Stimulated activated CD8-positive, alpha-beta memory T cell treated with anti-CD3 and anti-CD28 coated beads, Interleukin-12 subunit alpha, Interleukin-12 subunit beta, amount 100 ng/mL, for 4 hours (primary cell): ENCODE data around the gene ADAR.
A peak's percentile ranks its signal among the peaks of the same experiment; 100 is the strongest.

ENCODE experiments used
- DNase-seq: peaks from one replicate; pipeline ENCODE4 v3.0.0-alpha.2; 2020; ENCODE audit warnings: low read depth

ADAR gene

DNA sequence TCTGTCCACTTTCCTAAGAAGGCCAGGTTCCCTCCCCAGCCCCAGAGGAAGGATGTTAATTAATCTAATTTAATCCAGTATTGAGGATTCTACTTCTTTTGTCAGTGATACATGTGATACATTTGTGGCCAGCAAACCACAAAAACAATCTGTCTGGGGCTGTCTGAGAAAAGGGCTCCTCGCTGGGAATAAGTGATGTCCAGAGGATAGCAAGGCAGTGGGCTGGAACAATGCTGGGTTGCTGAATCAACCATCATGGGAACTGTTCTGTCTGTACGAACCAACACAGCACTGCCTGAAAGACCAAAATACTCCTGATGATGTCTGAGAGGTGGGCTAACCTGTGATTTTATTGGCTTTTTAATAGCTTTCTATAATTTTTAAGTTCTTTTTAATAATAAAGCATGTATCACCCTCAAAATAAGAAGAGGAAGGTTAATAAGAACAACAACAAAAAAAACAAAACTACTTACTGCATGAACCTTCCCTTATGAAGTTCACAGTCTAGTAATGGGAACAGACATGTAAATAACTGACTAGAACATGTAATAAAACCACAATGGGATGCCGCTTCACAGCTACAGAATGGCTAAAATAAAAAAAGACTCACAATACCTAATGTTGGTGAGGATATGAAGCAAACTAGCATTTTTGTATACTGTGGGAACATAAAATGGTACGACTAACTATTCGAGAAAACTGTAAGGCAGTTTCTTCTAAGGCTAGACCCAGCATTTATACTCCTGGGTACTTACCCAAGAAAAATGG is 11.4 kb upstream of the ADAR start:
- DNase-seq, result no peak

DNA sequence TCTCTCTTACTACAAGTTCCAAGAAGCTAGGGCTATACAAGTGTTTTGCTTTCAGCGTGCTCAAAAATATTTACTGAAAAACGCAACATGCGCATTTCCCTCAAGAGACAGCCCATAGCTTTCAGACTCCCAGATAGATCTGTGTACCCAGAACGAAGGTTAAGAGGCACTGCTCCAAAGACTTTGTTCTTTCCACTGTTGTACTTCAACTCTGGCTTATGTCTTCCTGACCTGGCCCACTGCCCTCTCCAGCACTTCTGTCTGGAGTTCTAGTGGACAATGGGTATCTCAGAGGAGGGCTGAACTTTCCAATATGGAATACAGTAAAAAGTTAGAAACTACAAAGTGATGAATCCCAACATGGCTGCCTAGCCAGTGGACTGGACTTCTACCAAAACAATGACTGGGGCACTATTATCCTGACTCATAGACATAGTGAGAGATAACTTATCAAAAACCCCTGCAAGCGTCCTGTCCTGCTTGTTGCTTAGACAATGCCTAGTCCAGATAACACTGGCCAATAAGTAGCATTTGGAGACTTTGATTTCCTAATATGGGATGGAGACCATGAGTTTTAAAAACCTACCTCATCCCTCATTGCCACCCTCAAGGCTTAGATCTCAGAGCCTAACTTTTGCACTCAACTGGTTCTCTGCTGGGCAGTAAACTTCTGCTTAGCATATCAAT is 8.8 kb upstream of the ADAR start:
- DNase-seq, result no peak

- DNase-seq, result no peak
Measured at GRCh38 chr1:154615411-154615810, 7.4 kb upstream of the ADAR start.

DNA sequence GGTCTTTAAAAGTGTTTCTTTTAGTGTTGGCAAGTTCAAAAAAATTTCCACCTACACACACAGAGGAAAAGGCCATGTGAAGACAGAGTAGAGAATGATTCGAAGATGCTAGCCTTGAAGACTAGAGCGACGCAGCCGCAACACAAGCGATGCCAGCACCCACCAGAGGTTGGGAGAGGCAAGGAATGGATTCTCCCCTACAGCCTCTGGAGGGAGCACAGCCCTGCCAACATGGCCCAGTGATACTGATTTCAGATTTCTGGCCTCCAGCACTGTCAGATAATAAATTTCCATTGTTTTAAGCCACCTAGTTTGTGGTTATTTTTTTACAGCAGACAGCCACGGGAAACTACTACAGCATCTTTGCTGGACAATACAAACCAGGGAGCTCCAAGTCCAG is 6.9 kb upstream of the ADAR start:
- DNase-seq, result no peak

DNA sequence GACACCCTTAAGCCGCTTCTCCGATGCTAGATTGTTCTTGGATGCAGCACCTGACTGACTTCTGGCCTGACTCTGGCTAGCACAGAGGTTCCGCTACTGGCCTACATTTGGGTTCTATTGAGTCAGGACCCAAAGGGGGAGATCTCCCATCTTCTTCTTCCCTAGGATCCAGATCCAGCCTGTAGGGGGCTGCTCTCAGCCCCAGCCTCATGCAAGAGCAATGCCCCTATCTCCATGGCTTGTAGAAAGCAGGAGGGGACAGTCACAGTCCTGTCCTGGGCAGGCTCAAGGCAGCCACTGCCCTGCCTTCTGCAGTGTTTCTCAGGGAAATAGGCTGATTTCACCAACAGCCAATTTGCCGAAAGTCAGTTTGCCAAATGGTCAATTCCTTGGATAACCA is 6.3 kb upstream of the ADAR start:
- no peak for DNase-seq

DNA sequence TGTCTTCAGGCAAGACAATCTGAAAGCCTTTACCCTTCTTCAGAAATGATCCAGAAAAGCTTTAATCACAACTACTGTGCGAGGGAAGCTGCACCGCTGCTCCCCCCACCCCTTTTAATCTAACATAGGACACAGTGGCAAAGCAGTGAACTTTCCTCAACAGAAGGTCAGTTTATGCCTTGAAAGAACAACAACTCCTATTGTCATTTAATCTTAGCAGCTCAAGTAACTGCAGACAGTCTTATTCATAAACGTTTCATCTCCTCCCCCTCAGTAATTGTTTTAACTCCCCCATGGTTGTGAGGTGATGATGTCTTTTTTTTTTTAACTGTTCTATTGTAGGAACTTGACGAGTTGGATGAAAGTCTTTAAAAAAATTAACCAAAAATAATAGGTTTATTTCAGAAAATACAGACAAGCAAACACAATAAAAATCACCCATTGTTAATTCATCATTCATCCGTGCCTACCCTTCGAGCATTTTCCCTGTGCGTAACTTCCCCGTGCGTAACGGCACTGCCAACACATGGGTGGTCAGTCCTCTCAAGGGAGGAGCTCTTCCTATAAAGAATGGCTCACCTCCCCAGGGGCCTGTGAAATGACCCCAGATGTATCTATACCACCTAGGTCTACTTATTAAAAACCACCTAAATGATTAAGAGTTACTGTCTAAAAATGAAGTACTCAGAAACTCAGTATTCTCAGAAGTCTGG is 3.3 kb upstream of the ADAR start:
- DNase-seq, result no peak

GRCh38 chr1:154609398-154610380 is 1.7 kb upstream of the ADAR start:
- peak; percentile 24 for DNase-seq

DNA sequence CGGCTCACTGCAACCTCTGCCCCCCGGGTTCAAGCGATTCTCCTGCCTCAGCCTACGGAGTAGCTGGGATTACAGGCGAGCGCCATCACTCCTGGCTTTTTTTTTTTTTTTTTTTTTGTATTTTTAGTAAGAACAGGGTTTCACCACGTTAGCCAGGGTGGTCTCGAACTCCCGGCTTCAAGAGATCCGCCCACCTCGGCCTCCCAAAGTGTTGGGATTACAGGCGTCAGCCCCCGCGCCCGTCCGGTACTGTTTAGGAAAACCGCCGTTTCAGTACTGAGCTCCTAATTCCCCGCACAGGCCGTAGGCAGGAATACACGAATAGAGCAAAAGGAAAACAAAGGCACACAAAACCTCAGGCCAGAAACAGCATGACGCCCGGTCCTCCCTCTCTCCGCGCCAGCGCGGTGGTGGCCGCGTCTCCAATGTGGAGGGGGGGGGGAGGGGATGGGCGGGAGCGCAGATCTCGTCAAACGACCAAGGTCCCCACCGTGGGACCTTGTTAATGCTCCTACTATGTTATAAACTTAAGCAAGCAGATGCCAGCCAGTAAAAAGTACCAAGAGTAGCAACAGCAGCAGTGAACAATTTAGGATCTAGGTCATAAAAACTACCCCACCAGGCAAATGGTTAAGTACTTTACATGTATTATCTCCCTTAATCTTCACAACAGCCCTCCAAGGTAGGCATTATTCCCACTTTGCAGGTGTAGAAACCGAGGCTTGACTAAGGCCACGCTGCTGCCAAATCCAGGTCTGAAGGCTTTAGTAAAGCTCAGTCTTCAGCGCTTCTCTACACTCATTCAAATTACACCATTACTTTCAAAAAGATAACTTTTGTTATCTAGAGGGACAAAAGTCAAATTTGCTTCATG is 648 bp upstream of the ADAR start:
- peak; percentile 14 for DNase-seq

DNA sequence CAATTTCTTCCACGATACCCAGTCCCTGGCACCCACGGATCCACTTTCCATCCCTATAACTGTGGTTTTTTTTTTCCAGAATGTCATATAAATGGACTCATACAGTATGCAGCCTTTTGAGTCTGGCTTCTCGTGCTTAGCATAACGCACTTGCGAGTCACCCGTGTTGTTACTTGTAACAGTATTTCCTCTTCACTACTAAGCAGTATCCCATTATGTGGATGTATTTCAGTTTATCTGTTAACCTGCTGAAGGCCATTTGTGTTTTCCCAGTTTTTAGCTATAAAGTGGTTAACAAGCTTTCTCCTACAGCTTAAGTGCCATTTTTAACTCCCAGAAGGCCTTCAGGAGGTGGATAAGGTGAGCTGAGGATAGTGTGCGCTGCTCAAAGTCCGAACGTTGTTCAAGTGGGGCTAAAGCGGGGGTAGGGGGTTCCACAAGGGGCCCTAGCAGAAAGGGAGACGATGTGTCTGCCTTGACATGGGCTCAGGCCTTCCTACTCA is 829 bp downstream of the ADAR start:
- no peak for DNase-seq

DNA sequence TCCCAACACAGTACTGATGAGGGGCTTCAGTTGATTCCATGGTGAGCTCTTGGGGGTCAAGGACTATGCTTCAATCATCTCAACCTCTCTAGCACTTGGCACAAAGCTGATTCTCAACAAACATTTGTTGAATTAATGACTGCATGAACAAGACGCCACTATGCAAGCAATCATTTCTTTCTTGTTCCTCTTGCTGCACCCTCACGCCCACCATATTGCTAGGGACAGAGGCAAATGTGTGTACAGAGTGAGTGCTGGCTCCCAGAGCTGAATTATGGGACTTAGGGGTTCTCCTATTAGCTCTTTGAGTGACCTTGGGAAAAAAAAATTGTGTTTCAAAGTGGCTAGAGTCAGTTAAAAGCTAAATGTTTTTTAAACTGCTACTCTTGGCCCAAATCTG is 2.5 kb downstream of the ADAR start:
- no peak for DNase-seq

DNA sequence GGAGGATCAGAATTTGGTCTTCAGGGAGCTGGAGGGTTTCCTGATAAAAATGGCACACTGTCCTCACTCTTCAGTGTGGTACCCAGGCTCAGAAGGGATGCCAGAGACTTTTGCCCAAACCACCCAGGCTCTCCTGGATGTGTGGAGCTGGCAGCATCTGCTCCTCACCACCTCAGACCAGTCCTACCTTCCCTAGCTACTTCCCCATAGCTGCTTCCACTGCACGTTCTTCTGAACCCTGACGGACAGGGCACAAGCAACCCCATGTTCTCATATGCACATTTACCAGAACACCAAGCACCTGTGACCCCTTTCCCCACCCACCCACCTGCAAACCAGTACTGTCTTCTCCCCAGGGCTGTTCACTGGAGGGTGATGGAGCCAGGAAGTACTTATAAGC is 4.7 kb downstream of the ADAR start:
- DNase-seq, result no peak

GRCh38 chr1:154599658-154600057 is 8.3 kb downstream of the ADAR start:
- no peak for DNase-seq

DNA sequence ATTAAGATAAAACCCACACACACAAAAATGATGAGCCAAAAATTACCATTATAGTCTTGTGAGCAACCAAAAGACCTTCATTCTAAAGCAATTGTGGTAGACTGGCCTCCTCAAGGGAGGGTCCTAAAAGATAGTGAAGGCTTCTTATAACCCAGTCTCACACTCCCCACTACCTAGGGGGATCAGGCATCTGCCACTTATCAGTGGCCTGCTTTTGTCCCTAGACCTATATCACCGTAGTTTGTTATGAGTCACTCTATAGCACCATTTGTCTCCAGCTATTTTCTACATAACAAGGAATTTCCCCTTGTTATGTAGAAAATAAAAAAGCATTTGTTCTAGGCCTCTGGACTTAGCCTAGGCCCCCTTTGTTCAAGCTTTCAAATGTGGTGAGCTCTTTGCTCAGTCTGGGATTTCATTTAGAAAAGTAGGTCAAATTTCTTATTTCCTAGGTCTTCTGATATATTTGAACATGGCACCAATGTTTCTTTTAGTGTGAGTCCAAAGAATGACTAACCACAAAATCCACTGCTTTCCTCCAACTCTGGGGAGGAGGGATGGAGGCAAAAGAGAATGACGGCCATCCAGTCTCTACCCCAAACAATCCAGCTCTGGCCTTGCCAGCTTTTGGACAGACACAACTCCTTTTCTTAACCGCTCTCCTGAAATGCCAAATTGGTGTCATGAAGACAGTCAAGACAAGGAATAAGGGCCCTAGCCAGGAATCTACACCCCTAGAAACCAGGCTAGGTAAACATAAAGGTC is 8.9 kb downstream of the ADAR start:
- no peak for DNase-seq

GRCh38 chr1:154595621-154596020 is 12.4 kb downstream of the ADAR start:
- DNase-seq, result no peak

DNA sequence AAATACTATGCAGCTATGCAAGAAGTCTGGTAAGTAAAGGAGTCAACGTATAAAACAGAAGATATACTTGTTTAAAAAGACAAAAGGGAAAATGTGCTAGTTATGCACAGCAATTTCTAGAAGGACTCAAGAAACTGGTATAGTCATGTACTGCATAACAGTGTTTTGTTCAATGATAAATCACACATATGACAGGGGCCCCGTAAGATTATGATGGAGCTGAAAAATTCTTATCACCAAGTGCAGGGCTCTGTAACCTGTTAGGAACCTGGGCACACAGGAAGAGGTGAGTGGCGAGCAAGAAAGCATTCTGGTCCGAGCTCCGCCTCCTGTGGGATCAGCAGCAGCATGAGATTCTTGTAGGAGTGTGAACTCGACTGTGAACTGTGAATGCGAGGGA is 13.2 kb downstream of the ADAR start:
- DNase-seq, result no peak

GRCh38 chr1:154593390-154593789 is 14.6 kb downstream of the ADAR start:
- no peak for DNase-seq

GRCh38 chr1:154591206-154591605 is 16.8 kb downstream of the ADAR start:
- no peak for DNase-seq

DNA sequence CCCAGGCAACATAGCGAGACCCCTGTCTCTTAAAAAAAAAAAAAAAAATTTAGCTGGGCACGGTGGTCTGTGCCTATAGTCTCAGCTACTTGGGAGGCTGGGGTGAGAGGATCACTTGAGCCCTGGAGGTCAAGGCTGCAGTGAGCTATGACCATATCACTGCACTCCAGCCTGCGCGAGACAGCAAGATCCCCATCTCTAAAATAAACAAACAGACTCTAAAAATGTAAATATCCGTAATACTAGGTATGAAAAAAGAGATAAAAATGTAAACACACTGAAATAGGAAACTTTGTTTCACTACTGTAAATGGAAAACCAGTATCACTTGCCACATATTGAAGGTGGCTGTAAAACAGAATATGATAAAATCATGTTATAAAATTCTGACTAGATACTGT is 17.2 kb downstream of the ADAR start:
- DNase-seq, result no peak

GRCh38 chr1:154589780-154590179 is 18.2 kb downstream of the ADAR start:
- no peak for DNase-seq

DNA sequence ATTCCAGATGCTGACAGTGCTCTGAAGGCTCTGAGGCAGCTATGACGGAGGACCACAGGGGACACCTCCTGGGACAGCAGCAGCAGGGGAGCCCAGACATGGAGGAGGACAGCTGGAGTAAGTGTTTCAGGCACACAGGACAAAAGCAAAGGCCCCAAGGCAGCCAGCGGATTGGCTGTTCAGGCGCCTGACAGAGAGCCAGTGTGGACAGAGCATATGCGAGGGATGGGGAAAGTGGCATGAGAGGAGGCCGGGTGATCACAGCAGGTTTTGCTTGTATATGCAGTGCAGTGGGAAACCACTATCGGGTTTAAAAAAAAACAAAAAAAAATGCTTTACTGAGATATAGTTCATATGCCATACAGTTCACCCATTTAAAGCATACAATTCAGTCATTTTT is 21.3 kb downstream of the ADAR start:
- DNase-seq, result no peak
